K562 (cell line): ENCODE measurements around the gene QSOX2. TPM values are rescaled to one million over a fixed set of nuclear protein-coding genes. Genes with fewer than 3 reads are reported as not detected.

Source experiments
- ATAC-seq: fragments of 200-7000 bp; cut with Tn5 transposase; 3 replicates; pipeline ENCODE4 v1.9.1; 2020; ENCODE audit warnings: moderate library complexity
- BruUV-seq: library from RNA; stranded (reverse); fragments of 400-500 nt; replicated peaks from 2 replicates; lab custom pipeline; 2021; lab: Mats Ljungman, UMichigan
- CTCF ChIA-PET: fragments of 300-600 bp; formaldehyde crosslinking; extraction: SDS; loops from one replicate; lab custom pipeline; 2021; ENCODE audit warnings: low intra/inter-chr PET ratio; lab: Yijun Ruan, JAX
- POLR2A ChIA-PET: fragments of 300-600, 350-650 bp; sonication (Branson Sonifier 250); formaldehyde crosslinking; extraction: SDS; loops from one replicate; lab custom pipeline; 2021; ENCODE audit warnings: antibody characterized with exemption, inconsistent platforms; lab: Yijun Ruan, JAX
- DNase-seq, 4 experiments: peaks; one replicate each; pipeline versions ENCODE4 v3.0.0 to v3.0.0-alpha.2; 2011 to 2018; ENCODE audit warnings: low spot score in 3 of 4, mixed read lengths in 3 of 4; ENCODE audit errors: extremely low read depth in 1 of 4
- FAIRE-seq: peaks from 2 replicates; lab custom pipeline; 2011; peaks lifted over from hg19 to GRCh38; lab: Jason Lieb, UNC
- H2AFZ ChIP-seq: 2 replicates; pipeline ENCODE4 v1.6.0; 2011; ENCODE audit warnings: low read depth, low read length, control low read depth, inconsistent platforms
- H3K27ac ChIP-seq: fragments of 200-600 bp; 3 replicates; pipeline ENCODE4 v1.8.0; 2011; ENCODE audit warnings: low read depth, mild to moderate bottlenecking, control low read depth, inconsistent platforms, low read length, moderate library complexity, mixed read lengths; ENCODE audit errors: extremely low read depth
- H3K27me3 ChIP-seq, 2 experiments: fragments of 300-600 bp in 1 of 2; 2 replicates in 1 of 2; 3 replicates in 1 of 2; pipeline versions ENCODE4 v1.6.0 to v1.8.0; 2011; ENCODE audit warnings: inconsistent platforms in 2 of 2, low read length in 2 of 2, mild to moderate bottlenecking in 1 of 2, mixed read lengths in 1 of 2, moderate library complexity in 1 of 2; ENCODE audit not compliant: control insufficient read depth in 2 of 2, insufficient read depth in 2 of 2
- H3K36me3 ChIP-seq: fragments of 300-600 bp; 3 replicates; pipeline ENCODE4 v1.8.0; 2011; ENCODE audit warnings: mild to moderate bottlenecking, low read length, inconsistent platforms; ENCODE audit not compliant: control insufficient read depth, insufficient read depth
- H3K4me1 ChIP-seq, 2 experiments: fragments of 200-600 bp in 1 of 2; replicated peaks in 1 of 2; 2 replicates in 1 of 2; 3 replicates in 1 of 2; pipeline versions ENCODE4 v1.5.1 to v1.8.0; 2011; ENCODE audit warnings: inconsistent platforms in 2 of 2, low read length in 2 of 2, mild to moderate bottlenecking in 1 of 2, mixed read lengths in 1 of 2, moderate library complexity in 1 of 2; ENCODE audit not compliant: control insufficient read depth in 2 of 2, insufficient read depth in 2 of 2
- H3K4me2 ChIP-seq: 2 replicates; pipeline ENCODE4 v1.6.1; 2011; ENCODE audit warnings: low read length, control low read depth, inconsistent platforms, mixed read lengths; ENCODE audit not compliant: insufficient read depth
- H3K4me3 ChIP-seq: fragments of 200-600 bp; sonication (generic), shearing (Covaris generic); 2 replicates; pipeline ENCODE4 v1.5.1; 2016; ENCODE audit warnings: control low read depth, inconsistent platforms
- H3K79me2 ChIP-seq: fragments of 200-600 bp; 3 replicates; pipeline ENCODE4 v1.8.0; 2011; ENCODE audit warnings: low read length, inconsistent platforms; ENCODE audit not compliant: control insufficient read depth, insufficient read depth
- H3K9ac ChIP-seq, 2 experiments: 2 replicates each; pipeline versions ENCODE4 v1.6.0 to v1.6.1; 2011; ENCODE audit warnings: low read depth in 2 of 2, low read length in 2 of 2, control low read depth in 1 of 2, inconsistent platforms in 1 of 2, mild to moderate bottlenecking in 1 of 2, mixed read lengths in 1 of 2; ENCODE audit not compliant: insufficient read depth in 1 of 2
- H3K9me1 ChIP-seq: one replicate; pipeline ENCODE4 v1.6.0; 2011; ENCODE audit warnings: inconsistent platforms, mild to moderate bottlenecking, low read length, moderate library complexity; ENCODE audit not compliant: control insufficient read depth, insufficient read depth
- H3K9me3 ChIP-seq: replicated peaks from 2 replicates; pipeline ENCODE4 v1.5.1; 2011; ENCODE audit warnings: low read depth, low read length, inconsistent platforms; ENCODE audit not compliant: control insufficient read depth, insufficient read depth
- H4K20me1 ChIP-seq: replicated peaks from 2 replicates; pipeline ENCODE4 v1.6.1; 2011; ENCODE audit warnings: low read length, inconsistent platforms, mixed read lengths; ENCODE audit not compliant: control insufficient read depth, insufficient read depth
- POLR2G ChIP-seq: fragments of 200-400 bp; formaldehyde crosslinking; IDR thresholded peaks from 2 replicates; pipeline ENCODE4 v1.6.1; 2017; ENCODE audit warnings: low read depth, mild to moderate bottlenecking, antibody characterized with exemption, low read length, moderate library complexity
- RBFOX2 ChIP-seq: fragments of 200-400 bp; formaldehyde crosslinking; IDR thresholded peaks from 2 replicates; pipeline ENCODE4 v1.6.1; 2017; ENCODE audit warnings: low read depth, mild to moderate bottlenecking, low read length, moderate library complexity
- TARDBP ChIP-seq: fragments of 450-650 bp; IDR thresholded peaks from 2 replicates; pipeline ENCODE4 v1.6.1; 2016
- ZNF146 ChIP-seq: IDR thresholded peaks from one replicate; pipeline ENCODE4 v1.6.1; 2018; ENCODE audit warnings: missing compliant biosample characterization; ENCODE audit not compliant: unreplicated experiment
- ZNF695 ChIP-seq: fragments of 450-650 bp; formaldehyde crosslinking; IDR thresholded peaks from 2 replicates; pipeline ENCODE4 v1.4.0; 2020; ENCODE audit warnings: mild to moderate bottlenecking, moderate library complexity
- WGBS: fragments of 100-300 bp; shearing (Covaris generic); methylation state at CpG from one replicate; pipeline ENCODE4 v1.1.6; 2016; ENCODE audit warnings: low coverage, mixed read lengths; ENCODE audit not compliant: insufficient coverage; ENCODE audit errors: missing lambda C conversion rate; 5-methylcytosine and 5-hydroxymethylcytosine counted together
- in situ Hi-C: fragments of 300-500 bp; cut with MboI; formaldehyde crosslinking; loops from 4 replicates; pipeline ENCODE4 v1.15.0; 2018; ENCODE audit warnings: inconsistent platforms, mixed read lengths
- intact Hi-C: fragments of 100-400 bp; cut with micrococcal nuclease; formaldehyde crosslinking; loops from 2 replicates; pipeline ENCODE4 v1.14.2; 2022
- polyA plus RNA-seq, 8 experiments: library from polyadenylated mRNA; depleted of rRNA in 4 of 8; stranded (reverse) in 5 of 8; unstranded in 3 of 8; fragments of >200 nt; fragmentation: Nextera tagmentation in 2 of 8; fragmentation: Illumina TruSeq in 1 of 8; extraction: Ambion mirVana in 2 of 8; extraction: Trizol in 1 of 8; gene quantifications; 2 replicates each; pipeline versions ENCODE4 v1.2.1 to v1.2.3, GENCODE V29; 2011 to 2014; ENCODE audit warnings: inconsistent platforms in 1 of 8, missing spikeins in 1 of 8
- total RNA-seq, 7 experiments: library from RNA; depleted of rRNA in 6 of 7; stranded (reverse); fragments of >200 nt in 6 of 7; fragmentation: Illumina TruSeq in 2 of 7; extraction: Trizol in 2 of 7; gene quantifications; 2 replicates each; pipeline versions ENCODE4 v1.2.1 to v1.2.3, GENCODE V29; 2011 to 2021; ENCODE audit warnings: low replicate concordance in 1 of 7
- TF ChIP-seq, protein P1 (sequence below), 2 experiments: fragments of 450-650 bp in 1 of 2; sonication (generic) in 1 of 2; formaldehyde crosslinking in 1 of 2; IDR thresholded peaks in 1 of 2; conservative IDR thresholded peaks in 1 of 2; 2 replicates each; pipeline versions ENCODE4 v1.6.1 to v1.8.1; 2016 to 2023; ENCODE audit warnings: mild to moderate bottlenecking in 2 of 2, moderate library complexity in 2 of 2, inconsistent platforms in 1 of 2, missing genetic modification reagents in 1 of 2

The QSOX2 gene
- total and polyA plus RNA-seq, 9 of the 15 experiments (the other 6 are each of a cell fraction or from before 2014, with no cell fraction given): 0.51 to 23.7 (median 12.7) TPM

DNA sequence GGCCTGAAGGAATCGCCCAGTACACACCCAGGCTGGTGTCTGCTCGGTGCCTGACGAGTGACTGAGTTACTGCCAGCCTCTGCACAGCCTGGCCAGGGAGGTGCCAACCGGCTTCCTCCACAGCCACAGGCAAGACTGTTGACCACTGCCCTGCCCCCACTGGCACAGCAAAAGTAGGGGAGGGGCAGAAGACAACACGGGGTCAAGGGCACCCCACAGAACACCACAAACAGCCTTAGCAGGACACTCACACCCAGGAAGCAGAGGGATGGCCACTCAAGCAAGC is 40.0 kb downstream of the QSOX2 start:
- no peak for DNase-seq
- H3K4me2 ChIP-seq: no peak overlapping the region
- intact Hi-C loops: no loop called here
- H3K27ac ChIP-seq: no peak overlapping the region; the same call in 2 of the 3 replicates
- CTCF ChIA-PET: no interaction called here
- peaks cover 11 to 19% of the 10 kb centered on the region in 2 experiments; a peak in 4 of 5 replicates for H3K27me3 ChIP-seq
- in situ Hi-C loops: no loop called here
- peaks cover 21 to 72% of the 10 kb centered on the region in 2 experiments for H3K4me1 ChIP-seq
- 80% methylated on average over 5 of the region's 5 CpGs for WGBS
- no peak overlapping the region for H3K4me3 ChIP-seq
- FAIRE-seq: no peak
- TF ChIP-seq, protein P1, sequence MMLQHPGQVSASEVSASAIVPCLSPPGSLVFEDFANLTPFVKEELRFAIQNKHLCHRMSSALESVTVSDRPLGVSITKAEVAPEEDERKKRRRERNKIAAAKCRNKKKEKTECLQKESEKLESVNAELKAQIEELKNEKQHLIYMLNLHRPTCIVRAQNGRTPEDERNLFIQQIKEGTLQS (IDR thresholded peaks at IDR 0.05): no peak
- TF ChIP-seq, protein P1 (CRISPR knock-in tag; conservative IDR thresholded peaks at IDR 0.05): no peak
- TF ChIP-seq ZNF695 (CRISPR knock-in tag): no peak
- TF ChIP-seq ZNF146 (CRISPR knock-in tag): no peak
- peak; percentile 58 for TF ChIP-seq POLR2G
- TF ChIP-seq RBFOX2: peak; percentile 61
- no peak for TF ChIP-seq TARDBP
- H4K20me1 ChIP-seq: peaks cover 19% of the 10 kb centered on the region
- no peaks in the 10 kb centered on the region for H3K9me3 ChIP-seq
- no peak for ATAC-seq
- BruUV-seq: no TSS peak
- peak overlapping the region in 1 of 2 experiments; percentile 22; a peak in 2 of 4 replicates for H3K9ac ChIP-seq
- H3K9me1 ChIP-seq: peaks cover 4% of the 10 kb centered on the region
- peaks cover 37% of the 10 kb centered on the region; the same call in 2 of the 3 replicates for H3K36me3 ChIP-seq
- H3K79me2 ChIP-seq: no peaks in the 10 kb centered on the region
- POLR2A ChIA-PET: interaction anchor here (1.0 kb wide), 1 partner anchor 13 kb away, joined by 5 read pairs; no protein-coding TSS in a partner anchor
- H2AFZ ChIP-seq: no peak overlapping the region
